ENCODE results near the gene MROH2A.

The MROH2A gene

GRCh38 chr2:233818639-233819621 is 40.8 kb downstream of the MROH2A start:
- no peak overlapping the region for H3K27ac Mint-ChIP-seq
- no peaks in the 10 kb centered on the region for H3K9me3 Mint-ChIP-seq
- H3K4me1 Mint-ChIP-seq, result no peaks in the 10 kb centered on the region
- H3K27me3 Mint-ChIP-seq, result no peaks in the 10 kb centered on the region
- no peaks in the 10 kb centered on the region for H3K36me3 Mint-ChIP-seq
- no peak overlapping the region for H3K4me3 Mint-ChIP-seq

GRCh38 chr2:233819884-233820773 is 42.0 kb downstream of the MROH2A start:
- no peaks in the 10 kb centered on the region for H3K4me1 Mint-ChIP-seq
- no peak overlapping the region for H3K4me3 Mint-ChIP-seq
- H3K36me3 Mint-ChIP-seq, result no peaks in the 10 kb centered on the region
- no peaks in the 10 kb centered on the region for H3K27me3 Mint-ChIP-seq
- H3K27ac Mint-ChIP-seq, result no peak overlapping the region
- no peaks in the 10 kb centered on the region for H3K9me3 Mint-ChIP-seq

- Mint-ChIP-seq H3K27me3 (no peaks in the 10 kb centered on the region), H3K36me3 (peaks cover 2% of the 10 kb centered on the region), H3K9me3 (no peaks in the 10 kb centered on the region), H3K4me1 (no peaks in the 10 kb centered on the region), H3K4me3 (no peak overlapping the region), H3K27ac (no peak overlapping the region)
Observed at GRCh38 chr2:233820774-233821105, 42.6 kb downstream of the MROH2A start.

GRCh38 chr2:233821196-233821595 is 43.1 kb downstream of the MROH2A start:
- Mint-ChIP-seq H3K9me3 (no peaks in the 10 kb centered on the region), H3K4me3 (no peak overlapping the region), H3K36me3 (peaks cover 2% of the 10 kb centered on the region), H3K27me3 (no peaks in the 10 kb centered on the region), H3K4me1 (no peaks in the 10 kb centered on the region), H3K27ac (no peak overlapping the region)

GRCh38 chr2:233821709-233822100 is 43.6 kb downstream of the MROH2A start:
- no peaks in the 10 kb centered on the region for H3K9me3 Mint-ChIP-seq
- peaks cover 2% of the 10 kb centered on the region for H3K36me3 Mint-ChIP-seq
- no peak overlapping the region for H3K27ac Mint-ChIP-seq
- no peak overlapping the region for H3K4me3 Mint-ChIP-seq
- no peaks in the 10 kb centered on the region for H3K4me1 Mint-ChIP-seq
- no peaks in the 10 kb centered on the region for H3K27me3 Mint-ChIP-seq

GRCh38 chr2:233822101-233822771 is 44.1 kb downstream of the MROH2A start:
- Mint-ChIP-seq H3K9me3 (no peaks in the 10 kb centered on the region), H3K27ac (no peak overlapping the region), H3K27me3 (no peaks in the 10 kb centered on the region), H3K4me1 (no peaks in the 10 kb centered on the region), H3K4me3 (no peak overlapping the region), H3K36me3 (peaks cover 2% of the 10 kb centered on the region)

GRCh38 chr2:233822781-233823730 is 44.9 kb downstream of the MROH2A start:
- no peaks in the 10 kb centered on the region for H3K4me1 Mint-ChIP-seq
- H3K36me3 Mint-ChIP-seq, result peaks cover 2% of the 10 kb centered on the region
- H3K4me3 Mint-ChIP-seq, result no peak overlapping the region
- no peak overlapping the region for H3K27ac Mint-ChIP-seq
- no peaks in the 10 kb centered on the region for H3K9me3 Mint-ChIP-seq
- H3K27me3 Mint-ChIP-seq, result no peaks in the 10 kb centered on the region

GRCh38 chr2:233823731-233824121 is 45.6 kb downstream of the MROH2A start:
- Mint-ChIP-seq H3K4me1 (no peaks in the 10 kb centered on the region), H3K36me3 (peaks cover 2% of the 10 kb centered on the region), H3K27ac (no peak overlapping the region), H3K9me3 (no peaks in the 10 kb centered on the region), H3K4me3 (no peak overlapping the region), H3K27me3 (no peaks in the 10 kb centered on the region)

- Mint-ChIP-seq H3K27ac (no peak overlapping the region), H3K27me3 (no peaks in the 10 kb centered on the region), H3K4me1 (no peaks in the 10 kb centered on the region), H3K36me3 (peaks cover 2% of the 10 kb centered on the region), H3K9me3 (no peaks in the 10 kb centered on the region), H3K4me3 (no peak overlapping the region)
Observed at GRCh38 chr2:233824373-233824772, 46.2 kb downstream of the MROH2A start.

GRCh38 chr2:233828546-233829192 is 50.5 kb downstream of the MROH2A start:
- Mint-ChIP-seq H3K4me1 (no peaks in the 10 kb centered on the region), H3K9me3 (no peaks in the 10 kb centered on the region), H3K4me3 (no peak overlapping the region), H3K27me3 (no peaks in the 10 kb centered on the region), H3K36me3 (peaks cover 2% of the 10 kb centered on the region), H3K27ac (no peak overlapping the region)

GRCh38 chr2:233829193-233830110 is 51.3 kb downstream of the MROH2A start:
- Mint-ChIP-seq H3K4me3 (no peak overlapping the region), H3K27ac (no peak overlapping the region), H3K27me3 (no peaks in the 10 kb centered on the region), H3K4me1 (no peaks in the 10 kb centered on the region), H3K9me3 (no peaks in the 10 kb centered on the region), H3K36me3 (peaks cover 2% of the 10 kb centered on the region)

- Mint-ChIP-seq H3K36me3 (peaks cover 2% of the 10 kb centered on the region), H3K27ac (no peak overlapping the region), H3K9me3 (no peaks in the 10 kb centered on the region), H3K4me1 (no peaks in the 10 kb centered on the region), H3K27me3 (no peaks in the 10 kb centered on the region), H3K4me3 (no peak overlapping the region)
Observed at GRCh38 chr2:233830111-233830802, 52.1 kb downstream of the MROH2A start.

Data from activated naive CD4-positive, alpha-beta T cell treated with anti-CD3 and anti-CD28 coated beads, Interleukin-2, amount 50 U/mL, for 24 hours (primary cell).